ENCODE data around the gene PLCD3.

GRCh38 chr17:45081047-45081703, 51.1 kb downstream of the PLCD3 start:
- TF ChIP-seq CTCF (IDR thresholded peaks at IDR 0.05), result no peak
- TF ChIP-seq EP300 (IDR thresholded peaks at IDR 0.05), result no peak
- TF ChIP-seq POLR2AphosphoS5 (IDR thresholded peaks at IDR 0.05), result no peak
- no peak for TF ChIP-seq POLR2A (IDR thresholded peaks at IDR 0.05)

All from gastroesophageal sphincter (tissue), 3 donors.